Measurements from ENCODE around the gene NFIB.

- TF ChIP-seq ARNT (IDR thresholded peaks at IDR 0.05), result no peak
- no peak for TF ChIP-seq ZNF384 (IDR thresholded peaks at IDR 0.05)
- no peak for TF ChIP-seq BHLHE40 (IDR thresholded peaks at IDR 0.05; ENCODE audit: borderline replicate concordance)
- TF ChIP-seq TARDBP (IDR thresholded peaks at IDR 0.05), result no peak
- TF ChIP-seq FOXK2 (IDR thresholded peaks at IDR 0.05), result no peak
Measured at GRCh38 chr9:14086495-14086894, 227.4 kb downstream of the NFIB start.

All from HEK293T (cell line).